ENCODE measurements around the gene MAST2. TPM values are rescaled to one million over a fixed set of nuclear protein-coding genes. Genes with fewer than 3 reads are reported as not detected.
"Not testable (repeated sequence)": the region's sequence is repeated elsewhere in the genome, so short reads cannot be mapped to it uniquely, and the experiment has no call there.

Gene MAST2
- total and polyA plus RNA-seq, 2 donors (not counting 3 experiments of a cell fraction or from before 2014, with no cell fraction given): 25.0 to 41.2 TPM

GRCh38 chr1:45802343-45803298 is 791 bp upstream of the MAST2 start:
- BruUV-seq (replicated peaks): TSS peak; percentile 93

GRCh38 chr1:45803781-45804668 is 613 bp downstream of the MAST2 start:
- dilution Hi-C loops (cut with MboI; ENCODE audit: extremely low pct_ligation_motif_present, low sequenced_read_pairs); H4K20me1 ChIP-seq (replicated peaks; ENCODE audit: control insufficient read depth, extremely low read depth, insufficient read depth, low read length); H3K36me3 ChIP-seq (ENCODE audit: control insufficient read depth in 2 of 2, extremely low read depth in 1 of 2, insufficient read depth in 2 of 2, low read length in 2 of 2); BruUV-seq (replicated peaks); H3K9me3 ChIP-seq (replicated peaks; ENCODE audit: control insufficient read depth, insufficient read depth, low read length); H3K27ac ChIP-seq (ENCODE audit: insufficient read depth, low read depth, low read length); H3K27me3 ChIP-seq (ENCODE audit: control insufficient read depth in 2 of 2, insufficient read depth in 2 of 2, low read length in 2 of 2); DNase-seq (ENCODE audit: low read depth, low spot score); FAIRE-seq; H3K9me1 ChIP-seq (replicated peaks; ENCODE audit: control insufficient read depth, extremely low read depth, insufficient read depth, low read length): not testable (repeated sequence)
- peak overlapping the region; percentile 58 for H3K9ac ChIP-seq (replicated peaks; ENCODE audit: extremely low read depth, insufficient read depth, low read length)
- intact Hi-C loops (cut with micrococcal nuclease): loop anchor here (1.0 to 2.0 kb wide), 3 partner anchors 116 to 329 kb away; partner anchors contain the start of genes NASP, PIK3R3 and TMEM69
- peak overlapping the region; percentile 74 for H2AFZ ChIP-seq (ENCODE audit: low read depth, low read length)
- H3K4me2 ChIP-seq (ENCODE audit: insufficient read depth, low read length): peak overlapping the region; percentile 100
- H3K4me3 ChIP-seq (replicated peaks in 1 of 3; ENCODE audit: insufficient read depth in 1 of 3, low read depth in 1 of 3, low read length in 3 of 3): peak overlapping the region; percentile 78 to 98 (median 82)
- H3K79me2 ChIP-seq (ENCODE audit: control insufficient read depth, insufficient read depth, low read length): peaks cover 45% of the 10 kb centered on the region
- ChIA-PET CTCF (interaction anchor here (0.6 to 2.1 kb wide), 5 partner anchors 11 to 603 kb away, joined by 3 to 9 read pairs (median 3); partner anchors contain the start of gene GPBP1L1), POLR2A (interaction anchor here (0.6 to 0.7 kb wide), 2 partner anchors 107 to 494 kb away, joined by 3 to 4 read pairs; no protein-coding TSS in a partner anchor)
- peaks cover 24% of the 10 kb centered on the region for H3K4me1 ChIP-seq (ENCODE audit: control insufficient read depth, extremely low read depth, insufficient read depth, low read length)

More at GRCh38 chr1:45802343-45803298, 791 bp upstream of the MAST2 start:
- POLR2A ChIA-PET: interaction anchor here (0.7 kb wide), 1 partner anchor 116 kb away, joined by 3 read pairs; the partner anchor contains the start of gene GPBP1L1
- H3K4me2 ChIP-seq (ENCODE audit: insufficient read depth, low read length): peak overlapping the region; percentile 90
- H3K9ac ChIP-seq (replicated peaks; ENCODE audit: extremely low read depth, insufficient read depth, low read length): peak overlapping the region; percentile 86
- no peaks in the 10 kb centered on the region for H3K27me3 ChIP-seq (ENCODE audit: control insufficient read depth in 2 of 2, insufficient read depth in 2 of 2, low read length in 2 of 2)
- intact Hi-C loops (cut with micrococcal nuclease) (loop anchor here (1.0 to 2.0 kb wide), 4 partner anchors 52 to 330 kb away; partner anchors contain the start of genes IPP, NASP, PIK3R3 and TMEM69), dilution Hi-C loops (cut with MboI; ENCODE audit: extremely low pct_ligation_motif_present, low sequenced_read_pairs) (no loop called here)
- H3K9me1 ChIP-seq (replicated peaks; ENCODE audit: control insufficient read depth, extremely low read depth, insufficient read depth, low read length): no peaks in the 10 kb centered on the region
- H3K36me3 ChIP-seq (ENCODE audit: control insufficient read depth in 2 of 2, extremely low read depth in 1 of 2, insufficient read depth in 2 of 2, low read length in 2 of 2): no peaks in the 10 kb centered on the region
- H3K79me2 ChIP-seq (ENCODE audit: control insufficient read depth, insufficient read depth, low read length): peaks cover 34% of the 10 kb centered on the region
- CTCF ChIA-PET: interaction anchor here (0.6 to 1.9 kb wide), 2 partner anchors 71 to 116 kb away, joined by 4 read pairs; partner anchors contain the start of gene GPBP1L1
- peak overlapping the region; percentile 93 for H3K27ac ChIP-seq (ENCODE audit: insufficient read depth, low read depth, low read length)
- peaks cover 24% of the 10 kb centered on the region for H3K4me1 ChIP-seq (ENCODE audit: control insufficient read depth, extremely low read depth, insufficient read depth, low read length)
- peak overlapping the region; percentile 91 for H2AFZ ChIP-seq (ENCODE audit: low read depth, low read length)
- no peaks in the 10 kb centered on the region for H3K9me3 ChIP-seq (replicated peaks; ENCODE audit: control insufficient read depth, insufficient read depth, low read length)
- TF ChIP-seq CTCF (IDR thresholded peaks at IDR 0.05; ENCODE audit: extremely low read depth in 1 of 2, insufficient read depth in 1 of 2, low read depth in 1 of 2, low read length in 2 of 2): no peak
- peak; percentile 83 for TF ChIP-seq JUN (IDR thresholded peaks at IDR 0.05; ENCODE audit: borderline replicate concordance, insufficient read depth, insufficient read length, low read depth)
- no peak for TF ChIP-seq EZH2 (IDR thresholded peaks at IDR 0.05; ENCODE audit: borderline replicate concordance, low read depth, low read length, severe bottlenecking)
- TF ChIP-seq MAX (IDR thresholded peaks at IDR 0.05; ENCODE audit: insufficient read depth, insufficient read length): peak; percentile 32
- peak; percentile 28 for TF ChIP-seq POLR2AphosphoS5 (IDR thresholded peaks at IDR 0.05; ENCODE audit: insufficient read depth, low read depth, low read length)
- TF ChIP-seq MYC (IDR thresholded peaks at IDR 0.05; ENCODE audit: low read depth, low read length): peak; percentile 94
- no peak for TF ChIP-seq GATA2 (IDR thresholded peaks at IDR 0.05; ENCODE audit: insufficient read depth, insufficient read length, low read depth, low read length)
- peak; percentile 18 for TF ChIP-seq POLR2A (IDR thresholded peaks at IDR 0.05; ENCODE audit: low read depth, low read length)
- TF ChIP-seq FOS (IDR thresholded peaks at IDR 0.05; ENCODE audit: borderline replicate concordance, insufficient read depth, low read length): peak; percentile 91
- H4K20me1 ChIP-seq (replicated peaks; ENCODE audit: control insufficient read depth, extremely low read depth, insufficient read depth, low read length): peaks cover 2% of the 10 kb centered on the region
- peak; percentile 89 for DNase-seq (ENCODE audit: low read depth, low spot score)
- FAIRE-seq: peak; percentile 93
- H3K4me3 ChIP-seq (replicated peaks in 1 of 3; ENCODE audit: insufficient read depth in 1 of 3, low read depth in 1 of 3, low read length in 3 of 3): peak overlapping the region; percentile 10 to 65 (median 31)

All from endothelial cell of umbilical vein (primary cell).